Stimulated activated naive B cell treated with anti-CD40 and anti-IgM and Interleukin-4, amounts not matched to agents 10 μg/mL and 1 μg/mL and 100 μg/mL, for 72 hours (primary cell): Measurements from ENCODE around the gene SIX2.

Experiments
- ATAC-seq, 2 donors: fragments of 150-1000 bp; cut with Tn5 transposase; replicated peaks; 2 replicates each; pipeline ENCODE4 v1.10.0; 2021; ENCODE audit warnings: moderate library complexity in 1 of 2
- DNase-seq: peaks from one replicate; pipeline ENCODE4 v3.0.0; 2021
- H3K27ac Mint-ChIP-seq: one replicate; pipeline ENCODE4 v1.8.0; 2022; ENCODE audit warnings: mild to moderate bottlenecking, mixed read lengths
- H3K27me3 Mint-ChIP-seq, 2 donors: one replicate each; pipeline ENCODE4 v1.8.0; 2022; ENCODE audit warnings: mixed read lengths in 2 of 2
- H3K36me3 Mint-ChIP-seq, 2 donors: one replicate each; pipeline ENCODE4 v1.8.0; 2022; ENCODE audit warnings: mixed read lengths in 2 of 2, mild to moderate bottlenecking in 1 of 2
- H3K4me1 Mint-ChIP-seq, 2 donors: one replicate each; pipeline ENCODE4 v1.8.0; 2022; ENCODE audit warnings: mixed read lengths in 2 of 2, mild to moderate bottlenecking in 1 of 2
- H3K4me3 Mint-ChIP-seq, 2 donors: one replicate each; pipeline ENCODE4 v1.8.0; 2022; ENCODE audit warnings: mild to moderate bottlenecking in 2 of 2, mixed read lengths in 2 of 2, moderate library complexity in 1 of 2
- H3K9me3 Mint-ChIP-seq, 2 donors: one replicate each; pipeline ENCODE4 v1.8.0; 2022; ENCODE audit warnings: mixed read lengths in 2 of 2, mild to moderate bottlenecking in 1 of 2

The SIX2 gene

GRCh38 chr2:44975571-44976450 is 33.4 kb downstream of the SIX2 start:
- ATAC-seq (peak; percentile 29 to 44), DNase-seq (no peak)
- Mint-ChIP-seq H3K27me3 (peaks cover 21 to 23% of the 10 kb centered on the region in 2 donors), H3K36me3 (no peaks in the 10 kb centered on the region), H3K9me3 (no peaks in the 10 kb centered on the region), H3K4me3 (peak overlapping the region; percentile 37 to 64), H3K27ac (no peak overlapping the region), H3K4me1 (peaks cover 1 to 8% of the 10 kb centered on the region in 2 donors)

DNA sequence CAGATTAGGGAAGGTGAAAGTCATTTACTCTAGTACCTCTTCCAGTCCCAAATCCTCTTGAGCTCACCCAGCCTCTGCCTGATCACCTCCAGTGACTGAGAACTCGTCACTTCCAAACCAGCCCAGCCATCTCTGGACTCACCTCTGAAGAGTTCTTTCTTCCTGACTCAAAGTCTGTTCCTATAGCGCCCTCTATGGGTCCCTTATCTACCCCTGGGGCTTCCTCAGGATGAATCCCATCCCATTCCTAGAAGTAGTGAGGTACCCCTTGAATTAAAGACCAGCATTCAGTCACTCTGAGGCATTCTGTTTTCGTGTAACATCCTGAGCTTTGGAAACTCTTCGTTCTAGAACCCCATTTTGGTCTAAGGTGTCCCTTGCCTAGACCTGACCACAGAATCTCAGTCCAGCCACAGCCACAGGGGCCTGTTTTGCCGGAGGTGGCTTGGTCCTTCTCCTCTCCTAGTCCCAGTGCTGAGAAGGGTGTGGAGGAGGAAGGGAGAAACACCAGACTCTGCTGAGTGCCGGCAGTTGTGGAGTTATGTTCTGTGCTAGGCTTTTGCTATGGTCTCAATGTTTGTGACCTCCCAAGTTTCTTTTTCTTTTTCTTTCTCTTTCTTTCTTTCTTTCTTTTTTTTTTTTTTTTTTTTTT is 35.1 kb downstream of the SIX2 start:
- no peak overlapping the region for H3K27ac Mint-ChIP-seq
- H3K36me3 Mint-ChIP-seq = no peaks in the 10 kb centered on the region
- H3K9me3 Mint-ChIP-seq = no peaks in the 10 kb centered on the region
- no peak overlapping the region for H3K4me3 Mint-ChIP-seq
- H3K4me1 Mint-ChIP-seq = peaks cover 1 to 8% of the 10 kb centered on the region in 2 donors
- peaks cover 29 to 31% of the 10 kb centered on the region in 2 donors for H3K27me3 Mint-ChIP-seq
- DNase-seq (no peak), ATAC-seq (no peak)

DNA sequence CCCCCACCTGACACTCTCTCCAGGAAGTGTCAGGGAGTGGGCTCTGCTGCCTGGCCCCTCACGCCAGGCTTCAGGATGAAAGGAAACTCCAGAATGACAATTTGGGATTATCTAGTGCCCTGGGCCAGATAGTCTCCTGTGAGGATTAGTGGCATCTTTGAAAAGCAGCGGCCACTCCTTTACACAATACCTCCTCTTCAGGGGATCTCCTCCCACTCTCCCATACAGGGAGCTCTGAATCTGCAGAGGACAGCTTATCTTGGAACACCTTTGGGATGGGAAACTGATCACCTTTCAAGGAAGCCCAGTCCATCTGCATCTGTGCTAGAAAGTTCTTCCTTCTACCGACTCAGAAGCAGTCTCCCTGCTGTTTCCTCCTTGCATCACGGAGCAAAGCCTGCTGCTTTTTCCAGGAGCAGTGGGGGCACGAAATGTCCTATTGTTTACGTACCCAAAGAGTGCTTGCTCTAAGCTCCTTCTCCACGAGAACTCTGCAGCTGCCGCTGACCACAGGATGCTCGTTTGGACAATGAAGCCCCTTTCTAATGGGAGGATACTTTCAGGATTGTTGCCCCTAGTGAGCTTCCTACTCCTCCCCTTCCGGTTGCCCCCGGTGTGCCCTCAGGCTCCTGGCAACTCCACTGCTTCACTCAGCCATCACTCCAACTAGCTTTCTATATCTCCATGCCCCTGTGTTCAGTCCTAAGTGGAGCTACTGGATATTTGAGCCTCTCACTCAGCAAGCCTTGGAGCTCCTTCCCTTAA is 36.3 kb downstream of the SIX2 start:
- no peak overlapping the region for H3K27ac Mint-ChIP-seq
- peaks cover 31% of the 10 kb centered on the region in 2 donors for H3K27me3 Mint-ChIP-seq
- H3K4me1 Mint-ChIP-seq = peaks cover 1 to 8% of the 10 kb centered on the region in 2 donors

DNA sequence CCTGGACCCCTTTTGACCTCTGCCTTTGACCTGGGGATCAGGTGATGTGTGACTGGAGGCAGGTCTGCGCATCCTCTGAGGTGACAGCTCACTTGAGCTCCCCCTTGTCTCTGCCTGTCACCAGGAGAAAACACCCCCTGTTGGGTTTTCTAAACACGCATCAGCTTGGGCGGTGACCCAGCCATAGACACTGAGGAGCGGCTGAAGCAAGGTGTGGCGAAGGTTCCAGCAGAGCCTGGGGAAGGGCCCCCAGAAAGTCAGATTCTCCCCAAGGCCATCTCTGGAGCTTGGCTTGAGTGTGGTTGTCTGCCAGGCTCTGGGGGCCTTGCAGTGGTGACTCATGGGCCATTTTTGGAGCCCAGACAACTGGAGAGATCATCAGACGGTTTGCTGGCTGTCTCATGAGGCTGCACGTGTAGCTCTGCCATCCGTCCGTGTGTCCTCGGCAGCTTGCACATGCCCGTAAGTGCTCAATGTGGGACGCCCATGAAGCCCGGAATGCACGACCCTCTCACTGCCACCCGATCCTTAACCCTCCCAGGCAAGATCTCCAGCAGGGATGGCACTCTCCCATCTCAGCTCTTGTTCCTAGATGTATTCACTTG is 38.3 kb downstream of the SIX2 start:
- ATAC-seq (no peak), DNase-seq (no peak)
- no peak overlapping the region for H3K27ac Mint-ChIP-seq
- peaks cover 31 to 41% of the 10 kb centered on the region in 2 donors for H3K27me3 Mint-ChIP-seq
- no peaks in the 10 kb centered on the region for H3K9me3 Mint-ChIP-seq
- peaks cover 1 to 8% of the 10 kb centered on the region in 2 donors for H3K4me1 Mint-ChIP-seq
- no peak overlapping the region for H3K4me3 Mint-ChIP-seq
- H3K36me3 Mint-ChIP-seq = no peaks in the 10 kb centered on the region

More for the DNA sequence above, 36.3 kb downstream of the SIX2 start:
- H3K36me3 Mint-ChIP-seq = no peaks in the 10 kb centered on the region
- no peak for ATAC-seq
- no peak for DNase-seq
- H3K9me3 Mint-ChIP-seq = no peaks in the 10 kb centered on the region
- peak overlapping the region; percentile 29 to 58 for H3K4me3 Mint-ChIP-seq

DNA sequence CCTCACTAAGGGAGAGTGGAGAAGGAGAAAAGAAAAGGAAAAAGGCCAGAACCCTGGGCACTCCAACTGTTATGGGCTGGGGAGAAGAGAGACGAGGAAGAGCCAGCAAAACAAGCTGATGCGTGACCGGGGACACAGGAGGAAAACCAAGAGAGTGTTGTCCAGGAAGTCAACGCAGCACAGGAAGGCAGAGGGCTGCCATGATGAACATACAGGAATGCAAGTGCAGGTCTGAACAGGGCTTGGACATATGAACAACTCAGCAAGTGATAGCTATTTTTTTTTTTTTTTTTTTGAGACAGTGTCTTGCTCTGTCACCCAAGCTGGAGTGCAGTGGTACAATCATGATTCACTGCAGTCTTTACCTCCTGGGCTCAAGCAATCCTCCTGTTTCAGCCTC is 39.3 kb downstream of the SIX2 start:
- Mint-ChIP-seq H3K9me3 (no peaks in the 10 kb centered on the region), H3K27me3 (peaks cover 34 to 48% of the 10 kb centered on the region in 2 donors), H3K36me3 (no peaks in the 10 kb centered on the region), H3K27ac (no peak overlapping the region), H3K4me3 (no peak overlapping the region), H3K4me1 (peaks cover 1 to 8% of the 10 kb centered on the region in 2 donors)
- no peak for ATAC-seq
- DNase-seq = no peak

DNA sequence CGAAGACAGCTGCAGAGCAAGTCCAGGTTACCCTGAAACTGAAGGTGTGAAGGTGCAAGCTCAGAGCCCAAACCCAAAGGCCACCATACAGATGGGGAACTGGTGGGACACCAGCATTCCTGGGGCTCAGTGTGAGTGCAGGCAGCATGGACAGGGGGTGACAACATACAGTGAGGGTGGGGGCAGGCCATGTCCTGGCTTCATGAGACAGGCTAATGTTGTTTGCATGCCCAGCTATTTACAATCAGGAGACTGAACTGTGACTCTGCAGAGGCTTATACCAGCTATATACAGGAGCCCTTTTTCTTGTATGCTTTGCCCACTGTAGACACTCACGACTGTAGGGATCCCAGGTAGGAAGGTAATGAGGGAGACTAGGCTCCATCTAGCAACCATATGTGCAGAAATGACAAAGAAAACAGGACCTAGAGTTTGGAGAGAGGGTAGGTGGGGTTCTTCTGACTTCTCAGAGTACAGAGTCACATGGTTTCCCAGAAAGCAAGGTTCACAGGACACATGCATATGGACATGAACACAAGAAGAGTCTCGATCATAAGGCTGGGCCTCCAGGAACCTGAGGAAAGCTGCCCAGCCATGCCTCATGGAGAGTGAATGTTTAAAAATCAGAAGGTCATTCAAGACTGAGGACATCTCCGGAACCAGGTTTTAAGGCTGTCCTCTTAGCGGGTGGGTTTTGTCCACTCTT is 41.4 kb downstream of the SIX2 start:
- ATAC-seq (no peak), DNase-seq (no peak)
- Mint-ChIP-seq H3K9me3 (no peaks in the 10 kb centered on the region), H3K4me1 (peaks cover 3 to 8% of the 10 kb centered on the region in 2 donors), H3K27ac (no peak overlapping the region), H3K36me3 (no peaks in the 10 kb centered on the region), H3K4me3 (no peak overlapping the region), H3K27me3 (peaks cover 48 to 59% of the 10 kb centered on the region in 2 donors)

DNA sequence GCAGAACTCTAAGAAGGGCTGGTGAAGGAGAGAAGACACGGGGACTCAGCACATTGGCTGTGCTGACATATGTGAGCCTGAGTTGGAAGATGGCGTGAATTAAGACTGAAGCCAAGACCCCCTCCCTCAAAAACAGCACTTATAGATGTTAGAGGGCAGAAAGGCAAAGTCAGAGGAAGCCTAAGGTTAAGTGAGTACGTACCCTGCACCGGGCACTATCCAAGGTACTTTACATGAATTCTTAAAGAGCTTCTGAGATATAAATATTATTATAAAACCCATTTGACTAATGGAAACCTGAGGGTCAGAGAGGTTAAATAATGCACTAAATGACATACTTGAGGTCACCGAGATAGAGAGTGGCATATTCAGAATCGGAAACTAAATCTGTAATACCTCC is 42.2 kb downstream of the SIX2 start:
- Mint-ChIP-seq H3K9me3 (no peaks in the 10 kb centered on the region), H3K4me3 (no peak overlapping the region), H3K27ac (no peak overlapping the region), H3K36me3 (no peaks in the 10 kb centered on the region), H3K27me3 (peaks cover 49 to 61% of the 10 kb centered on the region in 2 donors), H3K4me1 (peaks cover 2 to 5% of the 10 kb centered on the region in 2 donors)
- ATAC-seq (no peak), DNase-seq (no peak)

DNA sequence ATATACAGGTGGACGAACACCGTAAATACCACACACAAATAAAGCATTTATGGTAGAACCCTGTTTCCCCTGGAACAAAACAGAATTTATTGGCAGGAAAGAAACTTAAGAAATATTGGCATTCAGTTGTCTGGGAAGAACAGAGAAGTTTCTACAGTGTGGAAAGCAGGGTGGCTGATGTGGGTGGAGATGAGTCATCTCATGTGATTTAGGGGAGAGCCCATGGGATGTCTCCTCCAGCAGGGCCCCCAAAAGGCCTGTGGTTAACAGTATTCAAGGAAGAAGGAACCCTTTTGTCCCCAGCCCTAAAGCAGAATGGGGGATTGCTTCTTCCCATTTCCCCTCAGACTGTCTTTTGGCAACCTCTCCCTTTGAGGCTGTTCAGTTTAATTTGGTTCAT is 43.6 kb downstream of the SIX2 start:
- Mint-ChIP-seq H3K27ac (no peak overlapping the region), H3K4me1 (peaks cover 2 to 5% of the 10 kb centered on the region in 2 donors), H3K27me3 (peaks cover 49 to 74% of the 10 kb centered on the region in 2 donors), H3K36me3 (no peaks in the 10 kb centered on the region), H3K4me3 (no peak overlapping the region), H3K9me3 (no peaks in the 10 kb centered on the region)
- DNase-seq = no peak
- ATAC-seq = no peak

GRCh38 chr2:44964752-44965236 is 44.5 kb downstream of the SIX2 start:
- no peak for ATAC-seq
- Mint-ChIP-seq H3K36me3 (no peaks in the 10 kb centered on the region), H3K4me1 (peaks cover 2 to 5% of the 10 kb centered on the region in 2 donors), H3K27me3 (peaks cover 49 to 78% of the 10 kb centered on the region in 2 donors), H3K4me3 (no peak overlapping the region), H3K9me3 (no peaks in the 10 kb centered on the region), H3K27ac (no peak overlapping the region)
- no peak for DNase-seq

GRCh38 chr2:44962176-44962695 is 47.0 kb downstream of the SIX2 start:
- Mint-ChIP-seq H3K4me1 (peaks cover 2 to 5% of the 10 kb centered on the region in 2 donors), H3K27me3 (peaks cover 61 to 86% of the 10 kb centered on the region in 2 donors), H3K27ac (no peak overlapping the region), H3K9me3 (no peaks in the 10 kb centered on the region), H3K36me3 (no peaks in the 10 kb centered on the region), H3K4me3 (no peak overlapping the region)
- ATAC-seq (no peak), DNase-seq (no peak)

GRCh38 chr2:44960871-44961270 is 48.4 kb downstream of the SIX2 start:
- H3K4me3 Mint-ChIP-seq = no peak overlapping the region
- no peak for DNase-seq
- no peak overlapping the region for H3K27ac Mint-ChIP-seq
- peaks cover 62 to 89% of the 10 kb centered on the region in 2 donors for H3K27me3 Mint-ChIP-seq
- H3K36me3 Mint-ChIP-seq = no peaks in the 10 kb centered on the region
- peaks cover 3 to 7% of the 10 kb centered on the region in 2 donors for H3K4me1 Mint-ChIP-seq
- no peaks in the 10 kb centered on the region for H3K9me3 Mint-ChIP-seq
- no peak for ATAC-seq

- Mint-ChIP-seq H3K27ac (no peak overlapping the region), H3K4me3 (no peak overlapping the region), H3K9me3 (no peaks in the 10 kb centered on the region), H3K4me1 (peaks cover 10 to 17% of the 10 kb centered on the region in 2 donors), H3K27me3 (peaks cover 65 to 91% of the 10 kb centered on the region in 2 donors), H3K36me3 (no peaks in the 10 kb centered on the region)
- DNase-seq = no peak
- ATAC-seq = no peak
Measured at GRCh38 chr2:44959855-44960254, 49.4 kb downstream of the SIX2 start.

DNA sequence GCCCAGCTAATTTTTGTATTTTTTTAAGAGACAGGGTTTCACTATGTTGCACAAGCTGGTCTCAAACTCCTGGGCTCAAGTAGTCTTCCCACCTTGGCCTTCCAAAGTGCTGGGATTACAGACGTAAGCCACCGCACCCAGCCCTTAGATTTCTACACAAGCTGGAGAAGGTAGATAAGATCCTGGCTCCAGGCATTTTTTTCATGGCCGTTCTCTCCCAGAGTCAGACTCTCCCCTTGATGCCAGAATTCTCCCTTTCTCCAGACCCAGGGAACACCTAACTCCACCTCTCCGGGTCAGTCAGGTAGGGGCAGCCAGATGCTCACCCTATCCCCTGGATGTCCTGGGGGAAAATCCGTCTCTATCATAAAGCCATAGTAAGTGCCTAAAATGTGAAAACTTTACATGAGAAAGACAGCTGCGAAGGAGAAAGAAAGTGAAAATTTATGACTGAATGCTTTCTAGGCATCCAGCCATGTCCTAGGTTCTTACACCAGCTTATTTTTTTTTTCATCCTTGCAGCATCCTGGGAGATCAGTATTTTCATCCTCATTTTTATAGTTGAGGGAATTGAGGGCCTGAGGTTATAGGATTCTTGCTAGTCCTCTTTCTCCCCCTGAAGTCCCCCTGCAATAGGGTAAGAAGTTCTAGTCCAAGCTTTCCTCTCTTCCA is 51.5 kb downstream of the SIX2 start:
- Mint-ChIP-seq H3K4me1 (peaks cover 18 to 32% of the 10 kb centered on the region in 2 donors), H3K27me3 (peaks cover 71 to 91% of the 10 kb centered on the region in 2 donors), H3K27ac (no peak overlapping the region), H3K36me3 (no peaks in the 10 kb centered on the region), H3K9me3 (no peaks in the 10 kb centered on the region), H3K4me3 (no peak overlapping the region)
- DNase-seq (no peak), ATAC-seq (no peak)
